GM12878 (cell line): Measurements from ENCODE around the gene SPATA20. TPM values are rescaled to one million over a fixed set of nuclear protein-coding genes. Genes with fewer than 3 reads are reported as not detected.

Experiments used
- ATAC-seq: fragments of 200-7000 bp; cut with Tn5 transposase; 3 replicates; pipeline ENCODE4 v1.9.1; 2020; ENCODE audit warnings: mild to moderate bottlenecking, moderate library complexity
- BruUV-seq: library from RNA; stranded (reverse); fragments of 400-500 nt; replicated peaks from 2 replicates; lab custom pipeline; 2021; lab: Mats Ljungman, UMichigan
- CTCF ChIA-PET: fragments of 300-600 bp; sonication (Branson Sonifier 250); formaldehyde crosslinking; extraction: SDS; loops from one replicate; lab custom pipeline; 2021; ENCODE audit warnings: inconsistent platforms; lab: Yijun Ruan, JAX
- POLR2A ChIA-PET: fragments of 350-600 bp; formaldehyde crosslinking; extraction: SDS; loops from one replicate; lab custom pipeline; 2021; ENCODE audit warnings: inconsistent platforms; lab: Charles Lee
- RAD21 ChIA-PET: fragments of 300-600 bp; sonication (Branson Sonifier 250); formaldehyde crosslinking; loops from one replicate; lab custom pipeline; 2023; ENCODE audit warnings: antibody characterized with exemption; ENCODE audit not compliant: unreplicated experiment; lab: Charles Lee
- SMC1A ChIA-PET: fragments of 300-600 bp; sonication (Branson Sonifier 250); formaldehyde crosslinking; loops from one replicate; lab custom pipeline; 2023; ENCODE audit not compliant: unreplicated experiment, uncharacterized antibody; lab: Charles Lee
- DNase-seq: peaks from one replicate; pipeline ENCODE4 v3.0.0-alpha.2; 2011; ENCODE audit warnings: low read depth, low spot score
- FAIRE-seq: peaks from 3 replicates; lab custom pipeline; 2011; peaks lifted over from hg19 to GRCh38; lab: Jason Lieb, UNC
- H2AFZ ChIP-seq: 2 replicates; pipeline ENCODE4 v1.6.0; 2011; ENCODE audit warnings: low read depth, low read length, control low read depth; ENCODE audit not compliant: control insufficient read depth
- H3K27ac ChIP-seq: 2 replicates; pipeline ENCODE4 v1.5.1; 2011; ENCODE audit warnings: control low read depth; ENCODE audit not compliant: control insufficient read depth, insufficient read depth
- H3K27me3 ChIP-seq, 2 experiments: replicated peaks in 1 of 2; 2 replicates each; pipeline versions ENCODE4 v1.6.0 to v1.6.1; 2011; ENCODE audit warnings: low read length in 1 of 2; ENCODE audit not compliant: control insufficient read depth in 2 of 2, insufficient read depth in 2 of 2
- H3K36me3 ChIP-seq, 2 experiments: 2 replicates each; pipeline ENCODE4 v1.5.1; 2011; ENCODE audit warnings: low read length in 1 of 2; ENCODE audit not compliant: control insufficient read depth in 2 of 2, insufficient read depth in 2 of 2
- H3K4me1 ChIP-seq: 2 replicates; pipeline ENCODE4 v1.6.1; 2011; ENCODE audit warnings: mild to moderate bottlenecking, low read length, moderate library complexity, mixed read lengths; ENCODE audit not compliant: control insufficient read depth, insufficient read depth
- H3K4me2 ChIP-seq: 2 replicates; pipeline ENCODE4 v1.6.0; 2011; ENCODE audit warnings: control low read depth; ENCODE audit not compliant: control insufficient read depth, insufficient read depth
- H3K4me3 ChIP-seq: fragments of 200-600 bp; sonication (generic); 2 replicates; pipeline ENCODE4 v1.5.1; 2016
- H3K79me2 ChIP-seq: 2 replicates; pipeline ENCODE4 v1.6.0; 2011; ENCODE audit warnings: low read length; ENCODE audit not compliant: control insufficient read depth, insufficient read depth
- H3K9ac ChIP-seq: 2 replicates; pipeline ENCODE4 v1.8.0; 2011; ENCODE audit warnings: low read length, control low read depth, mixed read lengths; ENCODE audit not compliant: control insufficient read depth, insufficient read depth
- H3K9me3 ChIP-seq: replicated peaks from 3 replicates; pipeline ENCODE4 v1.5.1; 2011; ENCODE audit warnings: mild to moderate bottlenecking, low read length; ENCODE audit not compliant: control insufficient read depth, insufficient read depth
- H4K20me1 ChIP-seq: 2 replicates; pipeline ENCODE4 v1.6.0; 2011; ENCODE audit not compliant: control insufficient read depth, insufficient read depth
- ATF7 ChIP-seq: fragments of 450-650 bp; IDR thresholded peaks from 2 replicates; pipeline ENCODE4 v1.6.1; 2016; ENCODE audit warnings: low read depth, mild to moderate bottlenecking
- BHLHE40 ChIP-seq, 2 experiments: fragments of 450-650 bp in 1 of 2; IDR thresholded peaks; 2 replicates each; pipeline ENCODE4 v1.6.1; 2011 to 2017; ENCODE audit warnings: low read depth in 2 of 2, borderline replicate concordance in 1 of 2, improper control_type of control experiment in 1 of 2, low read length in 1 of 2, mild to moderate bottlenecking in 1 of 2
- BMI1 ChIP-seq: fragments of 450-650 bp; IDR thresholded peaks from 2 replicates; pipeline ENCODE4 v1.6.1; 2016; ENCODE audit warnings: mild to moderate bottlenecking, moderate library complexity, borderline replicate concordance
- DPF2 ChIP-seq: fragments of 450-650 bp; IDR thresholded peaks from 2 replicates; pipeline ENCODE4 v1.6.1; 2017; ENCODE audit warnings: mild to moderate bottlenecking
- E2F4 ChIP-seq: IDR thresholded peaks from 2 replicates; pipeline ENCODE4 v1.6.1; 2012; ENCODE audit warnings: low read depth, low read length, improper control_type of control experiment
- JUND ChIP-seq: IDR thresholded peaks from 2 replicates; pipeline ENCODE4 v1.6.1; 2012; ENCODE audit warnings: low read depth, mild to moderate bottlenecking, low read length, improper control_type of control experiment, moderate library complexity
- SUZ12 ChIP-seq: fragments of 200-600 bp; sonication (generic); IDR thresholded peaks from one replicate; pipeline ENCODE4 v1.6.1; 2018; ENCODE audit warnings: antibody characterized with exemption, mild to moderate bottlenecking; ENCODE audit not compliant: unreplicated experiment
- TCF12 ChIP-seq: IDR thresholded peaks from 2 replicates; pipeline ENCODE4 v1.6.1; 2011; ENCODE audit warnings: low read depth, mild to moderate bottlenecking, low read length
- WGBS: methylation state at CpG from one replicate; pipeline ENCODE4 v1.1.6; 2016; ENCODE audit warnings: low lambda C conversion rate; ENCODE audit not compliant: insufficient replicate concordance, insufficient coverage; ENCODE audit errors: missing lambda C conversion rate; 5-methylcytosine and 5-hydroxymethylcytosine counted together
- in situ Hi-C: fragments of 300-500 bp; cut with MboI; formaldehyde crosslinking; loops from 9 replicates; pipeline ENCODE4 v1.14.3; 2018; ENCODE audit warnings: mixed read lengths
- intact Hi-C: fragments of 100-400 bp; cut with micrococcal nuclease; formaldehyde crosslinking; loops from one replicate; pipeline ENCODE4 v1.14.2; 2022; ENCODE audit not compliant: unreplicated experiment
- polyA plus RNA-seq, 11 experiments: library from polyadenylated mRNA; depleted of rRNA in 4 of 11; unstranded in 6 of 11; stranded (reverse) in 5 of 11; fragments of >200 nt; fragmentation: Nextera tagmentation in 4 of 11; fragmentation: Illumina TruSeq in 1 of 11; extraction: Ambion mirVana in 4 of 11; extraction: Trizol in 1 of 11; gene quantifications; 1 replicate in 1 of 11; 2 replicates in 10 of 11; pipeline versions ENCODE4 v1.2.1 to v1.2.3, GENCODE V29; 2011 to 2016; ENCODE audit warnings: inconsistent platforms in 2 of 11, missing spikeins in 2 of 11, low read depth in 1 of 11
- total RNA-seq, 4 experiments: library from RNA; depleted of rRNA in 3 of 4; stranded (reverse); fragments of >200 nt in 3 of 4; fragmentation: Illumina TruSeq in 1 of 4; extraction: Trizol in 1 of 4; gene quantifications; 2 replicates each; pipeline versions ENCODE4 v1.2.1 to v1.2.3, GENCODE V29; 2013 to 2021
- TF ChIP-seq, protein P1 (sequence below): fragments of 450-650 bp; conservative IDR thresholded peaks from 2 replicates; pipeline ENCODE4 v1.6.1; 2017; ENCODE audit warnings: mild to moderate bottlenecking, moderate library complexity
- TF ChIP-seq, protein P2 (sequence below): fragments of 450-650 bp; IDR thresholded peaks from 2 replicates; pipeline ENCODE4 v1.6.1; 2017; ENCODE audit warnings: low read depth, mild to moderate bottlenecking, moderate library complexity

Gene SPATA20
- total and polyA plus RNA-seq, 10 of the 15 experiments (the other 5 are each of a cell fraction or from before 2014, with no cell fraction given), result 2.1 to 69.8 (median 26.6) TPM

GRCh38 chr17:50560931-50561745 is 14.2 kb downstream of the SPATA20 start:
- ChIA-PET RAD21 (interaction anchor here (1.2 kb wide), 2 partner anchors 12 to 67 kb away, joined by 3 to 6 read pairs; no protein-coding TSS in a partner anchor), POLR2A (interaction anchor here (0.8 kb wide), 1 partner anchor 57 kb away, joined by 3 read pairs; no protein-coding TSS in a partner anchor), CTCF (no interaction called here), SMC1A (interaction anchor here (1.1 kb wide), 1 partner anchor 66 kb away, joined by 3 read pairs; no protein-coding TSS in a partner anchor)
- H3K9me3 ChIP-seq, result no peaks in the 10 kb centered on the region
- H3K79me2 ChIP-seq, result no peaks in the 10 kb centered on the region
- in situ Hi-C loops, result no loop called here
- BruUV-seq, result no TSS peak
- no peaks in the 10 kb centered on the region for H3K36me3 ChIP-seq
- peak overlapping the region; percentile 44; the same call in 1 of the 2 replicates for H3K4me3 ChIP-seq
- 6% methylated on average over 50 of the region's 88 CpGs for WGBS
- peak; percentile 20 for ATAC-seq
- peaks cover 14% of the 10 kb centered on the region; the same call in 1 of the 2 replicates for H3K4me1 ChIP-seq
- peaks cover 20 to 23% of the 10 kb centered on the region in 2 experiments for H3K27me3 ChIP-seq
- no peak overlapping the region for H2AFZ ChIP-seq
- no peak for DNase-seq
- H3K27ac ChIP-seq, result no peak overlapping the region
- intact Hi-C loops, result no loop called here
- FAIRE-seq, result no peak
- TF ChIP-seq SUZ12 (peak; percentile 95), ATF7 (no peak), DPF2 (peak; percentile 24; the same call in 1 of the 2 replicates), BMI1 (no peak)
- peak overlapping the region; percentile 42; the same call in 1 of the 2 replicates for H3K4me2 ChIP-seq
- no peaks in the 10 kb centered on the region for H4K20me1 ChIP-seq
- H3K9ac ChIP-seq, result no peak overlapping the region; the same call in 1 of the 2 replicates

DNA sequence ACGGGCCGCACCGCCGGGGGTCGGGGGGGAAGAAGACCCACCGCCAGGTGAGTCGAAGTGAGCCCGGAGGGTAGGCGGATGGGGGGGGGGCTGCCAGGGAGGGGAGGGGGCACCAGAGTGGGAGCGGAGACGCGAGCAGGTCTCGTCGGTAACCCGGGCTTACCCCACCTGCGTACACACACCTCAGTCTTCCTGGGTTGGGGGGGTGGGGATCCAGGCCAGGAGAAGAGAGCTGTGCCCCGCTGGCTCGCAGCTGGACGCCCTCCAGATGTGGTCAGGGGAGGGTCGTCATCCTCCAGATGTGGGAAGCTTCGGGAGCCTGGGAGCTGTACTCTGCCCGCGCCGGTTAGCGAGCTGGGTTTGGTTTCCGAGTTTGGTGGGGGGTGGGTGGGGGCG is 14.8 kb downstream of the SPATA20 start:
- ATAC-seq, result no peak
- no peaks in the 10 kb centered on the region for H3K36me3 ChIP-seq
- DNase-seq, result no peak
- peaks cover 20 to 23% of the 10 kb centered on the region in 2 experiments for H3K27me3 ChIP-seq
- POLR2A ChIA-PET, result interaction anchor here (0.8 kb wide), 1 partner anchor 57 kb away, joined by 3 read pairs; no protein-coding TSS in a partner anchor
- no peak overlapping the region for H2AFZ ChIP-seq
- RAD21 ChIA-PET, result interaction anchor here (0.6 to 1.0 kb wide), 2 partner anchors 49 to 132 kb away, joined by 3 to 5 read pairs; no protein-coding TSS in a partner anchor
- no peak overlapping the region for H3K4me3 ChIP-seq
- no peak overlapping the region for H3K9ac ChIP-seq
- H3K4me1 ChIP-seq, result peaks cover 14% of the 10 kb centered on the region; the same call in 1 of the 2 replicates
- BruUV-seq, result no TSS peak
- SMC1A ChIA-PET, result interaction anchor here (1.1 kb wide), 1 partner anchor 66 kb away, joined by 3 read pairs; no protein-coding TSS in a partner anchor
- intact Hi-C loops, result no loop called here
- H3K4me2 ChIP-seq, result no peak overlapping the region
- CTCF ChIA-PET, result no interaction called here
- no peaks in the 10 kb centered on the region for H3K79me2 ChIP-seq
- H4K20me1 ChIP-seq, result no peaks in the 10 kb centered on the region
- in situ Hi-C loops, result no loop called here
- FAIRE-seq, result no peak
- H3K9me3 ChIP-seq, result no peaks in the 10 kb centered on the region
- 11% methylated on average over 9 of the region's 27 CpGs for WGBS
- no peak overlapping the region for H3K27ac ChIP-seq
- TF ChIP-seq, protein P1, sequence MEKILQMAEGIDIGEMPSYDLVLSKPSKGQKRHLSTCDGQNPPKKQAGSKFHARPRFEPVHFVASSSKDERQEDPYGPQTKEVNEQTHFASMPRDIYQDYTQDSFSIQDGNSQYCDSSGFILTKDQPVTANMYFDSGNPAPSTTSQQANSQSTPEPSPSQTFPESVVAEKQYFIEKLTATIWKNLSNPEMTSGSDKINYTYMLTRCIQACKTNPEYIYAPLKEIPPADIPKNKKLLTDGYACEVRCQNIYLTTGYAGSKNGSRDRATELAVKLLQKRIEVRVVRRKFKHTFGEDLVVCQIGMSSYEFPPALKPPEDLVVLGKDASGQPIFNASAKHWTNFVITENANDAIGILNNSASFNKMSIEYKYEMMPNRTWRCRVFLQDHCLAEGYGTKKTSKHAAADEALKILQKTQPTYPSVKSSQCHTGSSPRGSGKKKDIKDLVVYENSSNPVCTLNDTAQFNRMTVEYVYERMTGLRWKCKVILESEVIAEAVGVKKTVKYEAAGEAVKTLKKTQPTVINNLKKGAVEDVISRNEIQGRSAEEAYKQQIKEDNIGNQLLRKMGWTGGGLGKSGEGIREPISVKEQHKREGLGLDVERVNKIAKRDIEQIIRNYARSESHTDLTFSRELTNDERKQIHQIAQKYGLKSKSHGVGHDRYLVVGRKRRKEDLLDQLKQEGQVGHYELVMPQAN, result no peak
- TF ChIP-seq, protein P2, sequence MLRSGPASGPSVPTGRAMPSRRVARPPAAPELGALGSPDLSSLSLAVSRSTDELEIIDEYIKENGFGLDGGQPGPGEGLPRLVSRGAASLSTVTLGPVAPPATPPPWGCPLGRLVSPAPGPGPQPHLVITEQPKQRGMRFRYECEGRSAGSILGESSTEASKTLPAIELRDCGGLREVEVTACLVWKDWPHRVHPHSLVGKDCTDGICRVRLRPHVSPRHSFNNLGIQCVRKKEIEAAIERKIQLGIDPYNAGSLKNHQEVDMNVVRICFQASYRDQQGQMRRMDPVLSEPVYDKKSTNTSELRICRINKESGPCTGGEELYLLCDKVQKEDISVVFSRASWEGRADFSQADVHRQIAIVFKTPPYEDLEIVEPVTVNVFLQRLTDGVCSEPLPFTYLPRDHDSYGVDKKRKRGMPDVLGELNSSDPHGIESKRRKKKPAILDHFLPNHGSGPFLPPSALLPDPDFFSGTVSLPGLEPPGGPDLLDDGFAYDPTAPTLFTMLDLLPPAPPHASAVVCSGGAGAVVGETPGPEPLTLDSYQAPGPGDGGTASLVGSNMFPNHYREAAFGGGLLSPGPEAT, result no peak
- no peak for TF ChIP-seq TCF12
- no peak for TF ChIP-seq JUND
- TF ChIP-seq E2F4, result no peak
- TF ChIP-seq BHLHE40 (IDR thresholded peaks at IDR 0.05; ENCODE audit: borderline replicate concordance in 1 of 2, low read depth in 2 of 2, low read length in 1 of 2), result no peak
